ENCODE data around the gene POU2F1.

GRCh38 chr1:167232801-167233200, 12.1 kb downstream of the POU2F1 start:
- TF ChIP-seq EZH2 (IDR thresholded peaks at IDR 0.05) (no peak), POLR2AphosphoS5 (IDR thresholded peaks at IDR 0.05; ENCODE audit: borderline replicate concordance, low read depth, low read length) (no peak)

Data from SK-N-MC (cell line).